IMR-90 (cell line): ENCODE measurements around the gene MSH3. TPM values are rescaled to one million over a fixed set of nuclear protein-coding genes. Genes with fewer than 3 reads are reported as not detected.

Experiments used
- ATAC-seq: fragments of 200-7000 bp; cut with Tn5 transposase; 2 replicates; pipeline ENCODE4 v1.9.1; 2020; ENCODE audit warnings: low read depth, mild to moderate bottlenecking, moderate library complexity
- BruUV-seq: library from RNA; stranded (reverse); fragments of 400-500 nt; replicated peaks from 2 replicates; lab custom pipeline; 2021; lab: Mats Ljungman, UMichigan
- CTCF ChIA-PET: fragments of 300-600 bp; formaldehyde crosslinking; extraction: SDS; loops from one replicate; lab custom pipeline; 2021; ENCODE audit warnings: antibody characterized with exemption; lab: Yijun Ruan, JAX
- POLR2A ChIA-PET: fragments of 300-600 bp; sonication (Branson Sonifier 250); formaldehyde crosslinking; loops from one replicate; lab custom pipeline; 2022; ENCODE audit warnings: antibody characterized with exemption; ENCODE audit not compliant: unreplicated experiment; lab: Charles Lee
- DNase-seq: peaks from one replicate; pipeline ENCODE4 v3.0.0; 2013
- H2AFZ ChIP-seq: replicated peaks from 2 replicates; pipeline ENCODE3; 2013; ENCODE audit warnings: low read length, mild to moderate bottlenecking; ENCODE audit not compliant: poor library complexity
- H2AK5ac ChIP-seq: 2 replicates; pipeline ENCODE4 v1.6.1; 2013; ENCODE audit warnings: low read depth, low read length, inconsistent platforms
- H2AK9ac ChIP-seq: replicated peaks from 2 replicates; pipeline ENCODE3; 2013; ENCODE audit warnings: mild to moderate bottlenecking, low read depth, low read length, moderate library complexity; ENCODE audit not compliant: poor library complexity
- H2BK120ac ChIP-seq: 2 replicates; pipeline ENCODE4 v1.6.1; 2013; ENCODE audit warnings: low read depth, low read length, inconsistent platforms
- H2BK15ac ChIP-seq: 3 replicates; pipeline ENCODE4 v1.6.1; 2013; ENCODE audit warnings: low read depth, low read length, inconsistent platforms
- H2BK20ac ChIP-seq: 2 replicates; pipeline ENCODE4 v1.6.1; 2013; ENCODE audit warnings: low read depth, mild to moderate bottlenecking, inconsistent platforms, low read length, moderate library complexity
- H2BK5ac ChIP-seq: 2 replicates; pipeline ENCODE4 v1.6.1; 2013; ENCODE audit warnings: mild to moderate bottlenecking, low read depth, low read length, inconsistent platforms; ENCODE audit not compliant: poor library complexity, severe bottlenecking
- H3K14ac ChIP-seq: replicated peaks from 2 replicates; pipeline ENCODE4 v1.6.1; 2013; ENCODE audit warnings: low read depth, low read length, inconsistent platforms
- H3K18ac ChIP-seq: 2 replicates; pipeline ENCODE4 v1.6.1; 2013; ENCODE audit warnings: low read depth, low read length, control low read depth
- H3K23ac ChIP-seq: 2 replicates; pipeline ENCODE4 v1.6.1; 2013; ENCODE audit warnings: low read depth, low read length, inconsistent platforms
- H3K27ac ChIP-seq: 2 replicates; pipeline ENCODE4 v1.5.1; 2013; ENCODE audit warnings: mild to moderate bottlenecking, control low read depth, low read length; ENCODE audit not compliant: insufficient read depth
- H3K27me3 ChIP-seq: 2 replicates; pipeline ENCODE4 v1.6.1; 2013; ENCODE audit warnings: low read length; ENCODE audit not compliant: control insufficient read depth, insufficient read depth
- H3K36me3 ChIP-seq: 2 replicates; pipeline ENCODE4 v1.6.1; 2013; ENCODE audit warnings: low read length, mixed read lengths; ENCODE audit not compliant: control insufficient read depth, insufficient read depth
- H3K4ac ChIP-seq: 2 replicates; pipeline ENCODE4 v1.6.1; 2013; ENCODE audit warnings: low read depth, low read length, inconsistent platforms
- H3K4me1 ChIP-seq: 2 replicates; pipeline ENCODE4 v1.6.1; 2013; ENCODE audit warnings: low read length, mixed read lengths; ENCODE audit not compliant: control insufficient read depth, insufficient read depth
- H3K4me2 ChIP-seq: 2 replicates; pipeline ENCODE4 v1.6.1; 2013; ENCODE audit warnings: low read depth, mild to moderate bottlenecking, control low read depth, low read length, moderate library complexity
- H3K4me3 ChIP-seq: 2 replicates; pipeline ENCODE4 v1.5.1; 2013; ENCODE audit warnings: low read depth, mild to moderate bottlenecking, control low read depth, low read length, moderate library complexity; ENCODE audit not compliant: insufficient read depth
- H3K56ac ChIP-seq: 2 replicates; pipeline ENCODE4 v1.6.1; 2013; ENCODE audit warnings: low read length, inconsistent platforms; ENCODE audit not compliant: insufficient read depth; ENCODE audit errors: extremely low read depth
- H3K79me1 ChIP-seq, 2 experiments: 2 replicates each; pipeline ENCODE4 v1.6.1; 2013; ENCODE audit warnings: low read length in 2 of 2, inconsistent platforms in 1 of 2, low read depth in 1 of 2
- H3K9ac ChIP-seq: 2 replicates; pipeline ENCODE4 v1.6.1; 2013; ENCODE audit warnings: low read depth, low read length, control low read depth
- H3K9me1 ChIP-seq: 2 replicates; pipeline ENCODE4 v1.6.1; 2013; ENCODE audit warnings: low read length, inconsistent platforms; ENCODE audit not compliant: insufficient read depth
- H3K9me3 ChIP-seq: 2 replicates; pipeline ENCODE4 v1.6.1; 2013; ENCODE audit warnings: low read length; ENCODE audit not compliant: control insufficient read depth, insufficient read depth
- H4K20me1 ChIP-seq: 2 replicates; pipeline ENCODE4 v1.6.1; 2013; ENCODE audit warnings: low read length, inconsistent platforms; ENCODE audit not compliant: insufficient read depth
- H4K5ac ChIP-seq: 2 replicates; pipeline ENCODE4 v1.6.1; 2013; ENCODE audit warnings: mild to moderate bottlenecking, low read depth, low read length, control low read depth
- H4K8ac ChIP-seq, 2 experiments: 2 replicates each; pipeline ENCODE4 v1.6.1; 2013; ENCODE audit warnings: low read depth in 2 of 2, low read length in 2 of 2, control low read depth in 1 of 2, inconsistent platforms in 1 of 2
- H4K91ac ChIP-seq: 2 replicates; pipeline ENCODE4 v1.6.1; 2013; ENCODE audit warnings: low read depth, low read length, inconsistent platforms; ENCODE audit not compliant: insufficient read depth
- BHLHE40 ChIP-seq: fragments of 150-350 bp; IDR thresholded peaks from 2 replicates; pipeline ENCODE4 v1.6.1; 2016; ENCODE audit warnings: mild to moderate bottlenecking, low read depth, low read length
- CEBPB ChIP-seq: IDR thresholded peaks from 2 replicates; pipeline ENCODE4 v1.6.1; 2012; ENCODE audit warnings: low read depth, low read length, improper control_type of control experiment
- CHD1 ChIP-seq: IDR thresholded peaks from 2 replicates; pipeline ENCODE4 v1.6.1; 2012; ENCODE audit warnings: low read depth, low read length, improper control_type of control experiment
- ELK1 ChIP-seq: fragments of 150-350 bp; IDR thresholded peaks from 2 replicates; pipeline ENCODE4 v1.6.1; 2016; ENCODE audit warnings: low read depth, mild to moderate bottlenecking, low read length, moderate library complexity, borderline replicate concordance
- FOS ChIP-seq: fragments of 150-350 bp; IDR thresholded peaks from 2 replicates; pipeline ENCODE4 v1.6.1; 2016; ENCODE audit warnings: low read depth, low read length
- MAFK ChIP-seq: IDR thresholded peaks from 2 replicates; pipeline ENCODE4 v1.6.1; 2012; ENCODE audit warnings: low read depth, low read length, improper control_type of control experiment
- MXI1 ChIP-seq: IDR thresholded peaks from 2 replicates; pipeline ENCODE4 v1.6.1; 2012; ENCODE audit warnings: low read depth, mild to moderate bottlenecking, low read length, moderate library complexity, borderline replicate concordance
- NFE2L2 ChIP-seq: fragments of 150-350 bp; IDR thresholded peaks from 2 replicates; pipeline ENCODE4 v1.6.1; 2016; ENCODE audit warnings: low read depth, mild to moderate bottlenecking, low read length
- RAD21 ChIP-seq: IDR thresholded peaks from 2 replicates; pipeline ENCODE4 v1.6.1; 2012; ENCODE audit warnings: low read length, improper control_type of control experiment
- RCOR1 ChIP-seq: IDR thresholded peaks from 2 replicates; pipeline ENCODE4 v1.6.1; 2012; ENCODE audit warnings: mild to moderate bottlenecking, low read length, improper control_type of control experiment; ENCODE audit not compliant: insufficient replicate concordance
- RFX5 ChIP-seq: IDR thresholded peaks from 2 replicates; pipeline ENCODE4 v1.8.0; 2012; ENCODE audit warnings: low read depth, mild to moderate bottlenecking, low read length, moderate library complexity
- SMC3 ChIP-seq: fragments of 150-350 bp; IDR thresholded peaks from 2 replicates; pipeline ENCODE4 v1.6.1; 2016; ENCODE audit warnings: low read depth, mild to moderate bottlenecking, antibody characterized with exemption, low read length, moderate library complexity
- USF2 ChIP-seq: fragments of 150-350 bp; IDR thresholded peaks from 2 replicates; pipeline ENCODE4 v1.6.1; 2017; ENCODE audit warnings: mild to moderate bottlenecking, antibody characterized with exemption, low read length, low read depth
- dilution Hi-C: fragments of 300-500 bp; cut with HindIII; formaldehyde crosslinking; loops from one replicate; pipeline ENCODE4 v1.14.3; 2018; ENCODE audit warnings: low sequenced_read_pairs; ENCODE audit not compliant: unreplicated experiment
- in situ Hi-C: fragments of 300-500 bp; cut with MboI; formaldehyde crosslinking; loops from 3 replicates; pipeline ENCODE4 v1.14.3; 2019; ENCODE audit warnings: low sequenced_read_pairs, inconsistent platforms, mixed read lengths
- intact Hi-C: fragments of 100-400 bp; cut with micrococcal nuclease; formaldehyde crosslinking; loops from 2 replicates; pipeline ENCODE4 v1.10.0; 2022
- polyA plus RNA-seq, 3 experiments: library from polyadenylated mRNA; depleted of rRNA; stranded (reverse); fragments of >200 nt; gene quantifications; 2 replicates each; pipeline ENCODE4 v1.2.3, GENCODE V29; 2012; ENCODE audit warnings: low replicate concordance in 1 of 3
- total RNA-seq: library from RNA; depleted of rRNA; stranded (reverse); fragments of >200 nt; gene quantifications from 2 replicates; pipeline ENCODE4 v1.2.3, GENCODE V29; 2012
- TF ChIP-seq, protein P1 (sequence below): conservative IDR thresholded peaks from 2 replicates; pipeline ENCODE4 v1.5.1; 2012; ENCODE audit warnings: mild to moderate bottlenecking, low read depth, low read length, improper control_type of control experiment

The MSH3 gene
- total and polyA plus RNA-seq, 2 of the 4 experiments (the other 2 are of a cell fraction) = 4.6 to 13.3 TPM

GRCh38 chr5:80920333-80920732 lies 265.9 kb downstream of the MSH3 start:
- no peaks in the 10 kb centered on the region for H3K36me3 ChIP-seq

More at GRCh38 chr5:80920333-80920732, 265.9 kb downstream of the MSH3 start:
- TF ChIP-seq RAD21 (no peak), CEBPB (no peak), RFX5 (no peak), FOS (no peak), MAFK (no peak), BHLHE40 (no peak), MXI1 (no peak), ELK1 (no peak), SMC3 (no peak), USF2 (no peak), RCOR1 (no peak), CHD1 (no peak), NFE2L2 (no peak)
- TF ChIP-seq, protein P1, sequence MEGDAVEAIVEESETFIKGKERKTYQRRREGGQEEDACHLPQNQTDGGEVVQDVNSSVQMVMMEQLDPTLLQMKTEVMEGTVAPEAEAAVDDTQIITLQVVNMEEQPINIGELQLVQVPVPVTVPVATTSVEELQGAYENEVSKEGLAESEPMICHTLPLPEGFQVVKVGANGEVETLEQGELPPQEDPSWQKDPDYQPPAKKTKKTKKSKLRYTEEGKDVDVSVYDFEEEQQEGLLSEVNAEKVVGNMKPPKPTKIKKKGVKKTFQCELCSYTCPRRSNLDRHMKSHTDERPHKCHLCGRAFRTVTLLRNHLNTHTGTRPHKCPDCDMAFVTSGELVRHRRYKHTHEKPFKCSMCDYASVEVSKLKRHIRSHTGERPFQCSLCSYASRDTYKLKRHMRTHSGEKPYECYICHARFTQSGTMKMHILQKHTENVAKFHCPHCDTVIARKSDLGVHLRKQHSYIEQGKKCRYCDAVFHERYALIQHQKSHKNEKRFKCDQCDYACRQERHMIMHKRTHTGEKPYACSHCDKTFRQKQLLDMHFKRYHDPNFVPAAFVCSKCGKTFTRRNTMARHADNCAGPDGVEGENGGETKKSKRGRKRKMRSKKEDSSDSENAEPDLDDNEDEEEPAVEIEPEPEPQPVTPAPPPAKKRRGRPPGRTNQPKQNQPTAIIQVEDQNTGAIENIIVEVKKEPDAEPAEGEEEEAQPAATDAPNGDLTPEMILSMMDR = no peak
- Histone ChIP-seq H3K9me3 (no peaks in the 10 kb centered on the region), H2BK5ac (no peak overlapping the region), H3K4me3 (no peak overlapping the region), H3K4ac (no peak overlapping the region), H3K14ac (no peak overlapping the region), H4K91ac (no peak overlapping the region), H4K5ac (no peak overlapping the region), H2AFZ (no peak overlapping the region), H3K4me2 (no peak overlapping the region; the same call in 1 of the 2 replicates), H3K56ac (no peak overlapping the region), H2BK120ac (peak overlapping the region; percentile 3; the same call in 1 of the 2 replicates), H2AK9ac (no peak overlapping the region), H4K20me1 (no peaks in the 10 kb centered on the region), H2BK15ac (no peak overlapping the region), H3K23ac (no peak overlapping the region), H3K27ac (no peak overlapping the region), H3K18ac (no peak overlapping the region), H3K27me3 (no peaks in the 10 kb centered on the region), H4K8ac (no peak overlapping the region), H3K9me1 (peaks cover 2% of the 10 kb centered on the region; the same call in 1 of the 2 replicates), H2AK5ac (no peak overlapping the region), H3K4me1 (peaks cover 6% of the 10 kb centered on the region), H3K79me1 (no peaks in the 10 kb centered on the region), H3K9ac (no peak overlapping the region), H2BK20ac (no peak overlapping the region)
- ATAC-seq (no peak), DNase-seq (no peak)
- intact Hi-C loops = no loop called here
- in situ Hi-C loops = no loop called here
- BruUV-seq = no TSS peak
- CTCF ChIA-PET = interaction anchor here (0.7 kb wide), 1 partner anchor 15 kb away, joined by 3 read pairs; no protein-coding TSS in a partner anchor
- POLR2A ChIA-PET = no interaction called here
- dilution Hi-C loops = no loop called here
